Osteocyte (in vitro differentiated cells): ENCODE measurements around the gene EFCC1. TPM values are rescaled to one million over a fixed set of nuclear protein-coding genes. Genes with fewer than 3 reads are reported as not detected.

Experiments
- DNase-seq: peaks from one replicate; pipeline ENCODE4 v3.0.0; 2021; ENCODE audit warnings: mixed read lengths; ENCODE audit not compliant: unreplicated experiment; ENCODE audit errors: extremely low spot score
- H3K27ac Mint-ChIP-seq: one replicate; pipeline ENCODE4 v1.8.0; 2021; ENCODE audit warnings: mild to moderate bottlenecking, mixed read lengths; ENCODE audit not compliant: unreplicated experiment
- H3K27me3 Mint-ChIP-seq: one replicate; pipeline ENCODE4 v1.8.0; 2021; ENCODE audit warnings: mixed read lengths; ENCODE audit not compliant: unreplicated experiment
- H3K36me3 Mint-ChIP-seq: one replicate; pipeline ENCODE4 v1.8.0; 2021; ENCODE audit warnings: mixed read lengths; ENCODE audit not compliant: unreplicated experiment
- H3K4me1 Mint-ChIP-seq: one replicate; pipeline ENCODE4 v1.8.0; 2021; ENCODE audit warnings: mixed read lengths; ENCODE audit not compliant: unreplicated experiment
- H3K4me3 Mint-ChIP-seq: one replicate; pipeline ENCODE4 v1.8.0; 2021; ENCODE audit warnings: mild to moderate bottlenecking, moderate library complexity, mixed read lengths; ENCODE audit not compliant: unreplicated experiment
- H3K9me3 Mint-ChIP-seq: one replicate; pipeline ENCODE4 v1.8.0; 2021; ENCODE audit warnings: mixed read lengths; ENCODE audit not compliant: unreplicated experiment
- CTCF ChIP-seq: fragments of 200-600 bp; sonication (generic); IDR thresholded peaks from 2 replicates; pipeline ENCODE4 v1.5.0; 2021; ENCODE audit warnings: antibody characterized with exemption, mild to moderate bottlenecking, moderate library complexity
- total RNA-seq: library from RNA; stranded (reverse); gene quantifications from 2 replicates; pipeline ENCODE4 v1.2.1, GENCODE V29; 2021

The EFCC1 gene
- total RNA-seq, 1 donor from 2014 or later, result not detected

GRCh38 chr3:128998561-128998960 lies 2.5 kb upstream of the EFCC1 start:
- Mint-ChIP-seq H3K27me3 (peaks cover 63% of the 10 kb centered on the region), H3K36me3 (no peaks in the 10 kb centered on the region), H3K9me3 (no peaks in the 10 kb centered on the region), H3K4me1 (peaks cover 11% of the 10 kb centered on the region), H3K27ac (no peak overlapping the region), H3K4me3 (no peak overlapping the region)
- TF ChIP-seq CTCF, result no peak
- no peak for DNase-seq

GRCh38 chr3:128999102-128999501 lies 2.0 kb upstream of the EFCC1 start:
- Mint-ChIP-seq H3K4me1 (peaks cover 9% of the 10 kb centered on the region), H3K9me3 (no peaks in the 10 kb centered on the region), H3K27me3 (peaks cover 61% of the 10 kb centered on the region), H3K27ac (no peak overlapping the region), H3K36me3 (no peaks in the 10 kb centered on the region), H3K4me3 (no peak overlapping the region)
- TF ChIP-seq CTCF, result no peak
- no peak for DNase-seq

- peaks cover 14% of the 10 kb centered on the region for H3K4me1 Mint-ChIP-seq
- no peaks in the 10 kb centered on the region for H3K36me3 Mint-ChIP-seq
- H3K9me3 Mint-ChIP-seq, result no peaks in the 10 kb centered on the region
- TF ChIP-seq CTCF, result no peak
- H3K27me3 Mint-ChIP-seq, result peaks cover 58% of the 10 kb centered on the region
- no peak for DNase-seq
- H3K27ac Mint-ChIP-seq, result no peak overlapping the region
- peak overlapping the region; percentile 66 for H3K4me3 Mint-ChIP-seq
Observed at GRCh38 chr3:129000742-129001100, 383 bp upstream of the EFCC1 start.

- TF ChIP-seq CTCF, result no peak
- DNase-seq, result no peak
- Mint-ChIP-seq H3K27me3 (peaks cover 57% of the 10 kb centered on the region), H3K4me1 (peaks cover 15% of the 10 kb centered on the region), H3K9me3 (no peaks in the 10 kb centered on the region), H3K36me3 (no peaks in the 10 kb centered on the region), H3K27ac (no peak overlapping the region), H3K4me3 (peak overlapping the region; percentile 29)
Observed at GRCh38 chr3:129001806-129002572, 885 bp downstream of the EFCC1 start.

GRCh38 chr3:129002573-129003569 lies 1.8 kb downstream of the EFCC1 start:
- peaks cover 53% of the 10 kb centered on the region for H3K27me3 Mint-ChIP-seq
- no peak for TF ChIP-seq CTCF
- peak overlapping the region; percentile 14 for H3K4me3 Mint-ChIP-seq
- no peak for DNase-seq
- no peaks in the 10 kb centered on the region for H3K9me3 Mint-ChIP-seq
- H3K36me3 Mint-ChIP-seq, result no peaks in the 10 kb centered on the region
- peaks cover 15% of the 10 kb centered on the region for H3K4me1 Mint-ChIP-seq
- no peak overlapping the region for H3K27ac Mint-ChIP-seq
